ENCODE measurements around the gene ARHGAP1. TPM values are rescaled to one million over a fixed set of nuclear protein-coding genes. Genes with fewer than 3 reads are reported as not detected.
"Not testable (repeated sequence)": the region's sequence is repeated elsewhere in the genome, so short reads cannot be mapped to it uniquely, and the experiment has no call there.

ARHGAP1 gene
- total RNA-seq, 2 experiments from 2014 or later, result 33.7 to 36.3 TPM

- peaks cover 13% of the 10 kb centered on the region for H3K4me1 ChIP-seq (ENCODE audit: insufficient read depth, low read length)
- no peak overlapping the region for H3K4me3 ChIP-seq (ENCODE audit: low read length)
- H3K27ac Mint-ChIP-seq, result no peak overlapping the region
- ChIA-PET POLR2A (interaction anchor here (1.9 kb wide), 1 partner anchor 18 kb away, joined by 7 read pairs; the partner anchor contains the start of genes ARHGAP1 and ZNF408), CTCF (no interaction called here)
- peaks cover 9% of the 10 kb centered on the region for H3K4me1 Mint-ChIP-seq (ENCODE audit: low read depth)
- H3K9me3 ChIP-seq (ENCODE audit: control insufficient read depth in 1 of 2, insufficient read depth in 1 of 2, low read length in 2 of 2), result no peaks in the 10 kb centered on the region
- no peaks in the 10 kb centered on the region for H3K27me3 ChIP-seq (ENCODE audit: control insufficient read depth in 1 of 2, insufficient read depth in 2 of 2, low read length in 2 of 2)
- no peaks in the 10 kb centered on the region for H3K9me3 Mint-ChIP-seq
- no peak overlapping the region for H3K27ac ChIP-seq (ENCODE audit: low read depth in 1 of 2, low read length in 2 of 2)
- H3K36me3 Mint-ChIP-seq (ENCODE audit: low read depth), result no peaks in the 10 kb centered on the region
- no peak overlapping the region for H3K4me3 Mint-ChIP-seq
- DNase-seq (peak in 1 of 14 experiments; percentile 18), ATAC-seq (ENCODE audit: poor library complexity) (no peak)
- intact Hi-C loops (cut with DNase I, micrococcal nuclease), result no loop called here
- H3K27me3 Mint-ChIP-seq, result no peaks in the 10 kb centered on the region
- TF ChIP-seq, protein P1, sequence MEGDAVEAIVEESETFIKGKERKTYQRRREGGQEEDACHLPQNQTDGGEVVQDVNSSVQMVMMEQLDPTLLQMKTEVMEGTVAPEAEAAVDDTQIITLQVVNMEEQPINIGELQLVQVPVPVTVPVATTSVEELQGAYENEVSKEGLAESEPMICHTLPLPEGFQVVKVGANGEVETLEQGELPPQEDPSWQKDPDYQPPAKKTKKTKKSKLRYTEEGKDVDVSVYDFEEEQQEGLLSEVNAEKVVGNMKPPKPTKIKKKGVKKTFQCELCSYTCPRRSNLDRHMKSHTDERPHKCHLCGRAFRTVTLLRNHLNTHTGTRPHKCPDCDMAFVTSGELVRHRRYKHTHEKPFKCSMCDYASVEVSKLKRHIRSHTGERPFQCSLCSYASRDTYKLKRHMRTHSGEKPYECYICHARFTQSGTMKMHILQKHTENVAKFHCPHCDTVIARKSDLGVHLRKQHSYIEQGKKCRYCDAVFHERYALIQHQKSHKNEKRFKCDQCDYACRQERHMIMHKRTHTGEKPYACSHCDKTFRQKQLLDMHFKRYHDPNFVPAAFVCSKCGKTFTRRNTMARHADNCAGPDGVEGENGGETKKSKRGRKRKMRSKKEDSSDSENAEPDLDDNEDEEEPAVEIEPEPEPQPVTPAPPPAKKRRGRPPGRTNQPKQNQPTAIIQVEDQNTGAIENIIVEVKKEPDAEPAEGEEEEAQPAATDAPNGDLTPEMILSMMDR (IDR thresholded peaks at IDR 0.05), result no peak
- H3K36me3 ChIP-seq (ENCODE audit: insufficient read depth, low read length), result no peaks in the 10 kb centered on the region
These were observed 18.0 kb upstream of the ARHGAP1 start for GRCh38 chr11:46718155-46719019.

- H3K27me3 Mint-ChIP-seq; CTCF ChIA-PET; intact Hi-C loops (cut with DNase I, micrococcal nuclease); H3K36me3 ChIP-seq (ENCODE audit: insufficient read depth, low read length); H3K27ac Mint-ChIP-seq; H3K4me1 Mint-ChIP-seq (ENCODE audit: low read depth); H3K4me3 ChIP-seq (ENCODE audit: low read length); H3K27ac ChIP-seq (ENCODE audit: low read depth in 1 of 2, low read length in 2 of 2); ATAC-seq (ENCODE audit: poor library complexity); DNase-seq; H3K27me3 ChIP-seq (ENCODE audit: control insufficient read depth in 1 of 2, insufficient read depth in 2 of 2, low read length in 2 of 2); H3K4me3 Mint-ChIP-seq; H3K9me3 ChIP-seq (ENCODE audit: control insufficient read depth in 1 of 2, insufficient read depth in 1 of 2, low read length in 2 of 2); H3K36me3 Mint-ChIP-seq (ENCODE audit: low read depth); H3K9me3 Mint-ChIP-seq: not testable (repeated sequence)
- H3K4me1 ChIP-seq (ENCODE audit: insufficient read depth, low read length), result peaks cover 13% of the 10 kb centered on the region
- POLR2A ChIA-PET, result interaction anchor here (1.9 kb wide), 1 partner anchor 18 kb away, joined by 7 read pairs; the partner anchor contains the start of genes ARHGAP1 and ZNF408
These were observed 17.4 kb upstream of the ARHGAP1 start for GRCh38 chr11:46717825-46718154.

DNA sequence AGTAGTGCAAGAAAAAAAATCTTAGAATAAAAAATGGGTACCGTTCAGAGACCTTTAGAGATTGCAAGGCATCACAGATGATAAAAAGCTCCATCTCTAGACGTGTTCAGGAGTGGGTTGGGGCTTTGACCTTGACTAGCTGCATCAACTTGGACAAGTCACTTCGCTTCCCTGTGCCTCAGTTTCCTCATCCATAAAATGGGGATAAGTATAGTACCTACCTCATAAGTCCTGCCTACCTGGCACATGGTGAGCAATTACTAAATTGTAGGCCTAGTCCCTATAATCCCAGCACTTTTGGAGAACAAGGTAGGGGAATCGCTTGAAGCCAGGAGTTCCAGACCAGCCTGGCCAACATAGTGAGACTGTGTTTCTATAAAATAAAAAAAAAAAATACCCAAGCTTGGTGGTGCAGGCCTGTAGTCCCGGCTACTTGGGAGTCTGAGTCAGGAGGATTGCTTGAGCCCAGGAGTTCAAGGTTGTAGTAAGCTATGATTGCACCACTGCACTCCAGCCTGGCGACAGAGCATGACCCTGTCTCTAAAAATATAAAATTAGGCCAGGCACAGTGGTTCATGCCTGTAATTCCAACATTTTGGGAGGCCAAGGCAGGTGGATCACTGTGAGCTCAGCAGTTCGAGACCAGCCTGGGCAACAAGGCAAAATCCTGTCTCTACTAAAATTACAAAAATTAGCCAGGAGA is 12.6 kb upstream of the ARHGAP1 start:
- Mint-ChIP-seq H3K27me3 (no peaks in the 10 kb centered on the region), H3K9me3 (no peaks in the 10 kb centered on the region), H3K36me3 (ENCODE audit: low read depth) (no peaks in the 10 kb centered on the region), H3K4me3 (no peak overlapping the region), H3K4me1 (ENCODE audit: low read depth) (peaks cover under 1% of the 10 kb centered on the region), H3K27ac (no peak overlapping the region)
- no peak for ATAC-seq (ENCODE audit: poor library complexity)
- no peak overlapping the region for H3K27ac ChIP-seq (ENCODE audit: low read depth in 1 of 2, low read length in 2 of 2)
- intact Hi-C loops (cut with DNase I, micrococcal nuclease), result no loop called here
- H3K4me3 ChIP-seq (ENCODE audit: low read length), result no peak overlapping the region
- DNase-seq, result no peak
- H3K27me3 ChIP-seq (ENCODE audit: control insufficient read depth in 1 of 2, insufficient read depth in 2 of 2, low read length in 2 of 2), result no peaks in the 10 kb centered on the region
- peaks cover 3% of the 10 kb centered on the region for H3K4me1 ChIP-seq (ENCODE audit: insufficient read depth, low read length)
- no peaks in the 10 kb centered on the region for H3K9me3 ChIP-seq (ENCODE audit: control insufficient read depth in 1 of 2, insufficient read depth in 1 of 2, low read length in 2 of 2)
- TF ChIP-seq, protein P1 (IDR thresholded peaks at IDR 0.05), result no peak
- POLR2A ChIA-PET, result no interaction called here
- CTCF ChIA-PET, result no interaction called here
- H3K36me3 ChIP-seq (ENCODE audit: insufficient read depth, low read length), result no peaks in the 10 kb centered on the region
